ENCODE data around the gene HOXB6. TPM values are rescaled to one million over a fixed set of nuclear protein-coding genes. Genes with fewer than 3 reads are reported as not detected.
A peak's percentile ranks its signal among the peaks of the same experiment; 100 is the strongest.

HOXB6 gene
- polyA plus RNA-seq, 2 of the 4 experiments (the other 2 are of a cell fraction): 10.2 to 14.7 TPM

DNA sequence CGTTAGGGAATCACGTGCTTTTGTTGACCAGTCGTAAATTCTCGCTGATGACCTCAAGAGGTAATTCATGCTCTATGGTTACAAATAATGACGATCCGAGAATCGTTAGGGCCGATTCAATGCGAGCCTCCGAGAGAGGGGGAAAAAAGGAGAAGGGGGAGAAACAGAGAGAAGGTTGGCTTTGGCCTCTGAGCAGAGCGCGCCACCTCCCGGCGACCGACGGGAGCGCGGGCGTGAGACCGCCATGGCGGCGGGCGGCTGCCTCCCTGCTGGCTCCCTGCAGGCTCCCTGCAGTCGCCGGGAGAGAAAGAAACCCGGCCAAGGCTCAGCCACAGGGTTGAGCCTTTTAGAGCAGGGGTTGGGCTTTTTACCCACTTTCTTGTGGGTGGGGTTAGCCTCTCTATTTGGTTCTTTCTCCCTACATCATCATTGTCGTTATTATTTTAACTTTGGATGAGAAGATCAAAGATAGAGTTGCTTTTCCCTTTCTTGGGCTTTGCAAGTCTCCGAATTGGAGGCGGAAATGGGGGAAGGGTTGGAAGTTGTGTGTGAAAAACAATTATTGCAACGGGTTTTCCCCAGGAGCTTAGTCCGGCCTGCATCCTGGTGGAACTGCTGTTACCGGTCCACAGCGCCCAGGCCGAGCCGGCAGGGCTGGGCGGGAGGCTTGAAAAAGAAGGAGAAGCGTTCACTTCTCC lies 10.8 kb downstream of the HOXB6 start:
- ChIA-PET POLR2A (no interaction called here), CTCF (interaction anchor here (0.6 to 5.9 kb wide), 48 partner anchors 10 to 567 kb away, joined by 3 to 64 read pairs (median 4); no protein-coding TSS in a partner anchor)
- Histone ChIP-seq H3K9me3 (no peaks in the 10 kb centered on the region), H3K4me1 (peaks cover 5% of the 10 kb centered on the region), H3K27ac (peak overlapping the region in 1 of 2 experiments; percentile 60; a peak in 4 of 6 replicates), H3K4me2 (peak overlapping the region; percentile 64), H3K4me3 (peak overlapping the region; percentile 22; the same call in 2 of the 3 replicates)
- no peak for FAIRE-seq
- DNase-seq (ENCODE audit: low read depth in 1 of 2, low spot score in 1 of 2): peak; percentile 81 to 94
- peak; percentile 74 to 92 for ATAC-seq
- TF ChIP-seq POLR2AphosphoS2 (conservative IDR thresholded peaks at IDR 0.05; ENCODE audit: low read length) (no peak), FOXS1 (CRISPR knock-in tag; IDR thresholded peaks at IDR 0.05) (no peak), CHD4 (IDR thresholded peaks at IDR 0.05; ENCODE audit: borderline replicate concordance) (no peak), SMC3 (IDR thresholded peaks at IDR 0.05) (peak; percentile 96), HDAC2 (IDR thresholded peaks at IDR 0.05) (no peak), EHF (CRISPR knock-in tag; IDR thresholded peaks at IDR 0.05) (no peak), MYC (IDR thresholded peaks at IDR 0.05; ENCODE audit: borderline replicate concordance, low read length) (no peak), ZSCAN20 (CRISPR knock-in tag; IDR thresholded peaks at IDR 0.05) (no peak), RCOR1 (IDR thresholded peaks at IDR 0.05; ENCODE audit: low read depth, low read length) (peak; percentile 48; the same call in 1 of the 2 replicates), HEYL (CRISPR knock-in tag; IDR thresholded peaks at IDR 0.05) (no peak), KDM5A (IDR thresholded peaks at IDR 0.05) (no peak), TP53 (CRISPR knock-in tag; IDR thresholded peaks at IDR 0.05) (no peak), ZC3H11A (IDR thresholded peaks at IDR 0.05) (no peak), NFE2L2 (conservative IDR thresholded peaks at IDR 0.05; ENCODE audit: low read length) (no peak), NPAS2 (CRISPR knock-in tag; IDR thresholded peaks at IDR 0.05; ENCODE audit: borderline replicate concordance) (no peak), RFX5 (IDR thresholded peaks at IDR 0.05) (no peak), ZFP36 (IDR thresholded peaks at IDR 0.05; ENCODE audit: borderline replicate concordance, partially characterized antibody) (no peak), POLR2A (IDR thresholded peaks at IDR 0.05; ENCODE audit: low read length) (no peak), MAZ (IDR thresholded peaks at IDR 0.05; ENCODE audit: borderline replicate concordance, low read depth, low read length) (0 out of 2 replicates have a peak, but pooled peaks have one; percentile 27), ZNF302 (CRISPR knock-in tag; IDR thresholded peaks at IDR 0.05) (no peak), HOXB13 (CRISPR knock-in tag; IDR thresholded peaks at IDR 0.05; ENCODE audit: low read depth) (no peak), CBX2 (IDR thresholded peaks at IDR 0.05; ENCODE audit: borderline replicate concordance, low read depth) (no peak), RAD21 (conservative IDR thresholded peaks at IDR 0.05 in 1 of 2, IDR thresholded peaks at IDR 0.05 in 1 of 2) (peak; percentile 91 to 94)
- TF ChIP-seq, protein P1, sequence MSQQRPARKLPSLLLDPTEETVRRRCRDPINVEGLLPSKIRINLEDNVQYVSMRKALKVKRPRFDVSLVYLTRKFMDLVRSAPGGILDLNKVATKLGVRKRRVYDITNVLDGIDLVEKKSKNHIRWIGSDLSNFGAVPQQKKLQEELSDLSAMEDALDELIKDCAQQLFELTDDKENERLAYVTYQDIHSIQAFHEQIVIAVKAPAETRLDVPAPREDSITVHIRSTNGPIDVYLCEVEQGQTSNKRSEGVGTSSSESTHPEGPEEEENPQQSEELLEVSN (IDR thresholded peaks at IDR 0.05; ENCODE audit: borderline replicate concordance, low read depth): no peak
- TF ChIP-seq, protein P2, sequence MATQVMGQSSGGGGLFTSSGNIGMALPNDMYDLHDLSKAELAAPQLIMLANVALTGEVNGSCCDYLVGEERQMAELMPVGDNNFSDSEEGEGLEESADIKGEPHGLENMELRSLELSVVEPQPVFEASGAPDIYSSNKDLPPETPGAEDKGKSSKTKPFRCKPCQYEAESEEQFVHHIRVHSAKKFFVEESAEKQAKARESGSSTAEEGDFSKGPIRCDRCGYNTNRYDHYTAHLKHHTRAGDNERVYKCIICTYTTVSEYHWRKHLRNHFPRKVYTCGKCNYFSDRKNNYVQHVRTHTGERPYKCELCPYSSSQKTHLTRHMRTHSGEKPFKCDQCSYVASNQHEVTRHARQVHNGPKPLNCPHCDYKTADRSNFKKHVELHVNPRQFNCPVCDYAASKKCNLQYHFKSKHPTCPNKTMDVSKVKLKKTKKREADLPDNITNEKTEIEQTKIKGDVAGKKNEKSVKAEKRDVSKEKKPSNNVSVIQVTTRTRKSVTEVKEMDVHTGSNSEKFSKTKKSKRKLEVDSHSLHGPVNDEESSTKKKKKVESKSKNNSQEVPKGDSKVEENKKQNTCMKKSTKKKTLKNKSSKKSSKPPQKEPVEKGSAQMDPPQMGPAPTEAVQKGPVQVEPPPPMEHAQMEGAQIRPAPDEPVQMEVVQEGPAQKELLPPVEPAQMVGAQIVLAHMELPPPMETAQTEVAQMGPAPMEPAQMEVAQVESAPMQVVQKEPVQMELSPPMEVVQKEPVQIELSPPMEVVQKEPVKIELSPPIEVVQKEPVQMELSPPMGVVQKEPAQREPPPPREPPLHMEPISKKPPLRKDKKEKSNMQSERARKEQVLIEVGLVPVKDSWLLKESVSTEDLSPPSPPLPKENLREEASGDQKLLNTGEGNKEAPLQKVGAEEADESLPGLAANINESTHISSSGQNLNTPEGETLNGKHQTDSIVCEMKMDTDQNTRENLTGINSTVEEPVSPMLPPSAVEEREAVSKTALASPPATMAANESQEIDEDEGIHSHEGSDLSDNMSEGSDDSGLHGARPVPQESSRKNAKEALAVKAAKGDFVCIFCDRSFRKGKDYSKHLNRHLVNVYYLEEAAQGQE (IDR thresholded peaks at IDR 0.05): no peak
- TF ChIP-seq, protein P3, sequence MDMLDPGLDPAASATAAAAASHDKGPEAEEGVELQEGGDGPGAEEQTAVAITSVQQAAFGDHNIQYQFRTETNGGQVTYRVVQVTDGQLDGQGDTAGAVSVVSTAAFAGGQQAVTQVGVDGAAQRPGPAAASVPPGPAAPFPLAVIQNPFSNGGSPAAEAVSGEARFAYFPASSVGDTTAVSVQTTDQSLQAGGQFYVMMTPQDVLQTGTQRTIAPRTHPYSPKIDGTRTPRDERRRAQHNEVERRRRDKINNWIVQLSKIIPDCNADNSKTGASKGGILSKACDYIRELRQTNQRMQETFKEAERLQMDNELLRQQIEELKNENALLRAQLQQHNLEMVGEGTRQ (IDR thresholded peaks at IDR 0.05): no peak
- TF ChIP-seq, protein P4, sequence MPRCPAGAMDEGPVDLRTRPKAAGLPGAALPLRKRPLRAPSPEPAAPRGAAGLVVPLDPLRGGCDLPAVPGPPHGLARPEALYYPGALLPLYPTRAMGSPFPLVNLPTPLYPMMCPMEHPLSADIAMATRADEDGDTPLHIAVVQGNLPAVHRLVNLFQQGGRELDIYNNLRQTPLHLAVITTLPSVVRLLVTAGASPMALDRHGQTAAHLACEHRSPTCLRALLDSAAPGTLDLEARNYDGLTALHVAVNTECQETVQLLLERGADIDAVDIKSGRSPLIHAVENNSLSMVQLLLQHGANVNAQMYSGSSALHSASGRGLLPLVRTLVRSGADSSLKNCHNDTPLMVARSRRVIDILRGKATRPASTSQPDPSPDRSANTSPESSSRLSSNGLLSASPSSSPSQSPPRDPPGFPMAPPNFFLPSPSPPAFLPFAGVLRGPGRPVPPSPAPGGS (IDR thresholded peaks at IDR 0.05): no peak
- TF ChIP-seq, protein P5, sequence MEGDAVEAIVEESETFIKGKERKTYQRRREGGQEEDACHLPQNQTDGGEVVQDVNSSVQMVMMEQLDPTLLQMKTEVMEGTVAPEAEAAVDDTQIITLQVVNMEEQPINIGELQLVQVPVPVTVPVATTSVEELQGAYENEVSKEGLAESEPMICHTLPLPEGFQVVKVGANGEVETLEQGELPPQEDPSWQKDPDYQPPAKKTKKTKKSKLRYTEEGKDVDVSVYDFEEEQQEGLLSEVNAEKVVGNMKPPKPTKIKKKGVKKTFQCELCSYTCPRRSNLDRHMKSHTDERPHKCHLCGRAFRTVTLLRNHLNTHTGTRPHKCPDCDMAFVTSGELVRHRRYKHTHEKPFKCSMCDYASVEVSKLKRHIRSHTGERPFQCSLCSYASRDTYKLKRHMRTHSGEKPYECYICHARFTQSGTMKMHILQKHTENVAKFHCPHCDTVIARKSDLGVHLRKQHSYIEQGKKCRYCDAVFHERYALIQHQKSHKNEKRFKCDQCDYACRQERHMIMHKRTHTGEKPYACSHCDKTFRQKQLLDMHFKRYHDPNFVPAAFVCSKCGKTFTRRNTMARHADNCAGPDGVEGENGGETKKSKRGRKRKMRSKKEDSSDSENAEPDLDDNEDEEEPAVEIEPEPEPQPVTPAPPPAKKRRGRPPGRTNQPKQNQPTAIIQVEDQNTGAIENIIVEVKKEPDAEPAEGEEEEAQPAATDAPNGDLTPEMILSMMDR (IDR thresholded peaks at IDR 0.05): peak; percentile 99
- WGBS (ENCODE audit: missing lambda C conversion rate): 20% methylated on average over 37 of the region's 37 CpGs

Measured in A549 (cell line).